Central memory CD4-positive, alpha-beta T cell (primary cell): ENCODE data around the gene BEND6.

Source experiments
- DNase-seq: peaks from one replicate; pipeline ENCODE4 v3.0.0; 2022

BEND6 gene

GRCh38 chr6:56944661-56945060 lies 10.2 kb upstream of the BEND6 start:
- DNase-seq, result no peak

DNA sequence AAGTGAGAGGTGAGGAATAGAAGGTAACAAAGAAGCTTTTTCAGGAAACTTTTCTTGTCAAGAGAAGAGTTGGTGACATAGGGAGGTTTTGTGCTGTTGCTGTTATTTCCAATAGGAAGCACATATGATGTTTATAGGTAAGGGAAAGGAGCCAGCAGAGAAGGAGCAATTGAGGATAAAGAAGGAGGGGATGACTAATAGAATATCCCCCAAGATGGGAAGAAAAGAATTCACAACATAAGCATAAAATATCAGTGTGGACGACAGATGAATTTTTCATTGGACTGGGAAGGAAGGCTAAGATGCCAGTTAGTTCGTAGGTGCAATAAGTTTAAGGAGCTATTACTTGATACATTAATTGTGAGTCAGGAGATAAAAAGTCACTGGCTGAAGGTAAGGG lies 8.5 kb upstream of the BEND6 start:
- DNase-seq, result no peak

DNA sequence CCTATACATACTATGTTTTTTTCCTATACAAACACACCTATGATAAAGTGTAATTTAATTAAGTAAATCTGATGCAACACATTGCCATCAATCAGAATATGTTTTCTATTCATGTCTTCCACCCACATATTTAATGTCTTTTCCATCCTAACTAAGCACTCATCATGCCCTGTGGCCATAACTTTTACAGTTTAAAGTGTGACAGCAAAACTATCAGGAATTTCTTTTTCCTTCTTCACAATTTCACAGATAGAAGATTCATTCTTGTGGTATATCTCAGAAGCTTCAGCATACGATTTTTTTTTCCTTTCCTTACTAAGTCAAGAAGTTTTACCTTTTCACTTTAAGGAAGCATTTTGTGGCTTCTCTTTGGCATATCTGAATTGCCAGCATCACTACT lies 7.0 kb upstream of the BEND6 start:
- DNase-seq, result no peak

DNA sequence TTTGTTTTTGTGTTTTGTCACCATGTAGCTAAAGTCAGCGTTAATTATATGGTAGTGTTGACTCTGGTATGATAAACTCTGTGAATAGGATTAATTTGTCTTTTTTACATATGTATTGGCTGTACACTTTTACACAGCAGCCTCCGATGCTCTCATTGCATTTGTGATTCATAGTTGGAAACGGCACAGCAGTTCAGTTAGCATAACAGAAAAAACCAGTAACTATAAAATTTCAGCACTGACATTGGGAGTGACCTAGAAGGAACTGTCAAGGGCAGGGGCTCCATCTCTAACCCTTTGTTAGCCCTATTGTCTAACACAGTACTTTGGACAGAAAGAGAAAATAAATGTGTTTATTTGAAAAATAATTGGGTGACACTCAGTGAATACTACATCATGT lies 5.6 kb upstream of the BEND6 start:
- DNase-seq, result no peak

GRCh38 chr6:56949925-56950495 lies 4.9 kb upstream of the BEND6 start:
- DNase-seq, result no peak

GRCh38 chr6:56951049-56951831 lies 3.7 kb upstream of the BEND6 start:
- DNase-seq, result no peak

DNA sequence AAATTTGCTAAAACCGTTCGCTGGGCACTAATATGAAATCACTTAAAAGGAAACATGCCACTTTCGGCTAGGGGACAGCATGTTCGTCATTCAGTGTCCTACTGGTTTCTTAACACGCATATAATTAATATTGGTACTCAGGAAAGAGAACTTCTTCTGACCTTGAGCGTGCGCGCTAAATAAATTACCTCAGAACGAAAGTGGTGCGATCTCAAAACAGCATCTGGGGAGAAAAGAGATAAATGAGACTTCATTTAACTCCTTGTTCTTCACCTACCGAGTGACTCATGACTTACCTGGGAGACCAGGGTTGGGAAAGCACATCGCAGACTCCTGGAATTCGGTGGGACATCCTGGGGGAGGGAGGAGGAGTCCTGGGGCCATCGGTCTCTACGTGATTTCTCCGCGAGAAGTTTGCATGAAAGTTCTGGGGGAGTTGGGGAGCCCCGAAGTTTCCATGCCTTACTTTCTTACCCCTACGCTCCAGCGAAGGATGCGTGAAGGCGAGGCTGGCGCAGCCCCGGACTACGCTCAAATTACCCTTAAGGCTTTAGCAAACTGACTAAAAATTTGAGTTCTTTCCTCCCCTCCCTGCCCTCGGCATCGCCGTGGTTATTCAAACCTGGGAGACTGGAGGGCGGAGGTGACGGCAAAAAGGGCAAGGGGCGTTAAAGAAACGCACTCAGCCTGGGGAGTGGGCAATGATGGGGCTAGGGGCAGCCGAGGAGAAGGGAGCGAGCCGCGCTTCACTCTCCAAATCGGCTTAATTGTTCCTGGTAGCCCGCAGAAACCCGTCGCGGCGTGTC lies 1.1 kb upstream of the BEND6 start:
- no peak for DNase-seq

GRCh38 chr6:56955171-56956155 lies 556 bp downstream of the BEND6 start:
- no peak for DNase-seq

GRCh38 chr6:56956491-56956890 lies 1.6 kb downstream of the BEND6 start:
- no peak for DNase-seq

GRCh38 chr6:56957856-56958255 lies 2.9 kb downstream of the BEND6 start:
- DNase-seq, result no peak

GRCh38 chr6:56958481-56958880 lies 3.6 kb downstream of the BEND6 start:
- no peak for DNase-seq

GRCh38 chr6:56959094-56959493 lies 4.2 kb downstream of the BEND6 start:
- DNase-seq, result no peak

DNA sequence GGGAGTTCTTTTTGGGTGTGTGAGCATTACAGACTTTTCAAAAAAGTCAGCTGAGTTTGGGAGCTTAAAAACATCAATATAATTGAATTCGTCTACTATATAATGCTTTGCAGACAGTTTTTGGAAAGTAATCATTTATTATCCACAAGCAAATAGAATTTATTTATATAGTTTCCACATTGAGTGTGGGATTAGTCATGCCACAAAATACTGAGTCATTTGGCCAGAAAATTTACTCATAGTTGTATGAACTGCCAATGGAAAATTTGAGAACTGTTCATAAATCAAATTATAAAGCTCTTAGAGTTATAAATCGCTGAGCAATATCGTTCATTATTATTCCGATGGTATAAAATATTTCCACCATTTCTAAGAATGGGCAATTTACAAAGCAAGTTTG lies 5.0 kb downstream of the BEND6 start:
- DNase-seq, result no peak

DNA sequence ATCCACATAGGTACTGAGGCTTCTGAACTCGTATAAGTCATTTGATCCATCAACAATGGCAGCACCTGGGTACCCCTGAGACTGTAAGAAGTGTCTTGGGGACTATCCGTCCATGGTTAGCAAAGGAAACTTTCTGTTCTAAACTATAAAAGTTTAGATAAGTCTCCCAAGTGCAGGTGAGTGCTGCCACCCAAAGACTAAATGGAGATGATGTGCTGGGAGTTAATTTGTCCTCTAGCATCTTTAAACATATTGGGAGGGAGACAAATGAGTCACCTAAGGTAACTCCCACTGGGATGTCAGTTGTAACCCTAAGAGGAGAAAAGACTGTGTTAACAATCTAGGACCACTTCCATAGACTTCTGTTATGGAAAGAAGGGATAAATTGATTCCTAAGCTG lies 6.2 kb downstream of the BEND6 start:
- no peak for DNase-seq

DNA sequence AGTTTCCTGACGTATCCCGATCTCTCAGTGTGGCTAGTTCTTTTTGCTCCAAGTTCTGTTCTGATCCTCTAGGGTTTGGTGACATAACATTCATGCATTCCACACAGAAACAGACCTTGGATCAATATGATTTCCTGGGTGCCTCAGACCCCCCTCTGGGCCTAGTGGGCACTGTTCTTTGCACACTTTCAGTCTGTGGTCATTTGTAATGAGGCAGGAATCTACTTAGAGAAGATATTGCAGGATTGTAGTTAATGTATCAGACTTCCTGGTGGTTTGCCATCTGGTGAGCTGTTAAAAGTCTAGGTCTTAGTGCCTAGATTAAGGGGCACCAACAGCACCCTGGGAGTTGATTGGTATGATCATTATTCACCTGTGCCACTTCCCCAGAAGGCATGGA lies 7.5 kb downstream of the BEND6 start:
- no peak for DNase-seq

DNA sequence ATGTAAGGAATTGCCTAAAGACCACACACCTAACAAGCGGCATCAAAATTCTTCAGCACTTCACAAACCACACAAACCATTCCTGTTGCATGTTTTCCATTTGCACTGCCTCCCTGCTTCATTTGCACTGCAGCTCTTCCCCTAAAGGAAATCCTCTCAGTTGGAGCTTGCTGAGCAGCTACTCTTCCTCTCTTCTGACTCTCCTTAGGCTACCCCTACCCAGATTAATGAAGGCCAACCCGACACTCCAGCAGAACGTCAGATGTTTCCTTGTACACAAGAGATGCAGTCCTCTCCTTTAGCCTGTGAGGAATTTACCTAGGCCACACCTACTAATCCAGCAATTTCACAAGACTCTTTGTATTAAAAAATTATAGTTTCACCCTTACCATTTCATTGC lies 8.1 kb downstream of the BEND6 start:
- no peak for DNase-seq

DNA sequence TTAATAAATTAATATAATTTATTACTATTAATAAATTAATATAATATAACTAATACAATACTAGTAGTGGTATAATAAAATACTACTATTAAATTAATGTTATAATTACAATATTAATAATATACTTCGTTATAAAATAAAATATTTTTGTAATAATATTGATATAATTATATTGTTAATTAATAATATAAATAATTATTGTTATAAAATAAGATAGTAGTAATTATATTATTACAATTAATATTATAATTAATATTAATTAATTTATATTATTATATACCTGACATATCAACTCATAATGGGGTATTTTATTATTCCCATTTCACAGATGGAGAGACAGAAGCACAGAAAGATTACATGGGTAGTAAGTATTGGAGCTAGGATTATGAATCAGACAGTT lies 8.9 kb downstream of the BEND6 start:
- no peak for DNase-seq

GRCh38 chr6:56965126-56965525 lies 10.2 kb downstream of the BEND6 start:
- no peak for DNase-seq

DNA sequence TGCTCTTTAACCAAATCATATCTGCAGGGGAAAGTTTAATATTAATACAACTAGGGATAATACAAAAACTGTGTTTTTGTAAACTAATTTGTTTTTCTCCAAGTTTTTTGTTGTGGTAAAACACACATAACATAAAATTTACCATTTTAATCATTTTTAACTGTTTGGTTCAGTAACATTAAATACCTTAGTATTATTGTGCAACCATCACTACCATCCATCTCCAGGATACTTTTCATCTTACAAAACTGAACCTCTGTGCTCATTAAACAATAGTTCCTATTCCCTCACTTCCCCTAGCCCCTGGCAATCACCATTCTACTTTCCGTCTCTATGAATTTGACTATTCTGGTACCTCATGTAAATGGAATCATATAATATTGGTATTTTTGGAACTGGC lies 15.9 kb downstream of the BEND6 start:
- no peak for DNase-seq

- no peak for DNase-seq
Observed at GRCh38 chr6:56977192-56977591, 22.3 kb downstream of the BEND6 start.

- no peak for DNase-seq
Observed at GRCh38 chr6:56978530-56978929, 23.6 kb downstream of the BEND6 start.

DNA sequence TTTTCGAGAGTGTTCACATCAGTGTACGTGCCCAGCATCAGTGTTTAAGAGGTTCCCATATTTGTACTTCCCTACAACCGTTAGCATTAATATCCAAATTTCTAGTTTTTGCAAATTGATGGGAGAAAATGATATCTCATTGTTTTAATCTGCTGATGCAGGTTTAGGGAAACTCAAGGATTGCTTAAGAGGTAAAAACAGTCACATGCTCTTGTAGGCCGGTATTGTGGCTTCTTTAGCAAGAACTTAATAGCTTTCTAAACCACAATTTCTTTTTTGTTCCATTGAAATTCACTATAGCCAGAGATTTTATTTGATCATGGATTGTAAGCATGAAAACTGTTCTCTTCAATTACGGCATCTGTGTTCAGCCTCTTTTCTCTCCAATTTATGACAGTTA lies 29.5 kb downstream of the BEND6 start:
- no peak for DNase-seq

DNA sequence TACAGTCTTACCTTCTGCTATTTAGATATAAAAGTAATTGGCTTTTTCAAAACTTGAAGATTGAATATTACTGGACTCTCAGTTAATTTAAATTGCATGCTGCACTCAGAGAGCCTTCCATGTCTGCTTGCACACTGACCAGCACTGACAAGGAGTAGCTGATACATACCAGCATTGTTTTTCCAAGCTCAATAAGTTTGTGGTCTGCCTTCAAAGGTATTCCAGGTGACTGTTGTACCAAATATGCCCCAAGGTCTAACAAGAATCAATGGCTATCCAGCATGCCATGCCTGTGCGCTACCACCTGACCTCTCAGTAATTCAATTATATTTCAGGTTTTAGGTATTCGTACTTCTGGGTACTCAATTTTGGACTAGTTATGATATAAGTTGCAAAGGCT lies 30.0 kb downstream of the BEND6 start:
- DNase-seq, result no peak
